Measurements from ENCODE around the gene NEBL.
"Not testable (repeated sequence)": the region's sequence is repeated elsewhere in the genome, so short reads cannot be mapped to it uniquely, and the experiment has no call there.

The NEBL gene, protein sequence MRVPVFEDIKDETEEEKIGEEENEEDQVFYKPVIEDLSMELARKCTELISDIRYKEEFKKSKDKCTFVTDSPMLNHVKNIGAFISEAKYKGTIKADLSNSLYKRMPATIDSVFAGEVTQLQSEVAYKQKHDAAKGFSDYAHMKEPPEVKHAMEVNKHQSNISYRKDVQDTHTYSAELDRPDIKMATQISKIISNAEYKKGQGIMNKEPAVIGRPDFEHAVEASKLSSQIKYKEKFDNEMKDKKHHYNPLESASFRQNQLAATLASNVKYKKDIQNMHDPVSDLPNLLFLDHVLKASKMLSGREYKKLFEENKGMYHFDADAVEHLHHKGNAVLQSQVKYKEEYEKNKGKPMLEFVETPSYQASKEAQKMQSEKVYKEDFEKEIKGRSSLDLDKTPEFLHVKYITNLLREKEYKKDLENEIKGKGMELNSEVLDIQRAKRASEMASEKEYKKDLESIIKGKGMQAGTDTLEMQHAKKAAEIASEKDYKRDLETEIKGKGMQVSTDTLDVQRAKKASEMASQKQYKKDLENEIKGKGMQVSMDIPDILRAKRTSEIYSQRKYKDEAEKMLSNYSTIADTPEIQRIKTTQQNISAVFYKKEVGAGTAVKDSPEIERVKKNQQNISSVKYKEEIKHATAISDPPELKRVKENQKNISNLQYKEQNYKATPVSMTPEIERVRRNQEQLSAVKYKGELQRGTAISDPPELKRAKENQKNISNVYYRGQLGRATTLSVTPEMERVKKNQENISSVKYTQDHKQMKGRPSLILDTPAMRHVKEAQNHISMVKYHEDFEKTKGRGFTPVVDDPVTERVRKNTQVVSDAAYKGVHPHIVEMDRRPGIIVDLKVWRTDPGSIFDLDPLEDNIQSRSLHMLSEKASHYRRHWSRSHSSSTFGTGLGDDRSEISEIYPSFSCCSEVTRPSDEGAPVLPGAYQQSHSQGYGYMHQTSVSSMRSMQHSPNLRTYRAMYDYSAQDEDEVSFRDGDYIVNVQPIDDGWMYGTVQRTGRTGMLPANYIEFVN

DNA sequence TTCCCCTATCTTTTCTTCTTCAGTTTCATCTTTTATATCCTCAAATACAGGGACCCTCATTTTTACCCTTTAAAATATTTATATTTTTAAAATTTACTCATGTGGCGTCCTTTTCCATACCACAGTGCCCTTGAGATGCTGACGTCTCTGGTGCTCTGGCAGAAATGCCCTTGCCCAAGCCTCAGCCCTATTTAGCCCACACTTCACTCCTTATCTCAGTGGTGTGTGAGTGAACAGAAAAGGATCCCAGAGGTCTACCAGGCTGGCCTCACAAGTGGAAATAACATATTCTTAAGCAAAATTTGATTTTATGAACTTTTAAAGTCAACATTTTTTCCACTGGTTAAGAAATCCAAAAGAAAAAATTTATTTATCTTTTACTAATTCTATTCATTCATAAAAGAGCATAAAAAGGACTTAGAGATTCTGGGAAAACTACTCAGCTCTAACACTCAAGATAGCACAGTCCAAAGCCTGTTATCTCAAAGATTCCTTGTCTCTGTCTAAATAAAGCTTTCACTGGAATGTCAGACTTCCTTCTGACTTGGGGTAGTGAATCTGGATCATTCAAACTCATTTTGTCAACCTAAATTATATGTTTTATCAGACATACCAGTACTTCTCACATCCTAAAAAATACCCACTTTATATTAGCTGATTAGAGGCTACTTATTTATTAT lies at the start of gene NEBL:
Gene NEBL, minus strand, starts transcription at position 166 of the 680 bp plus-strand sequence. Its CDS starts 106 bp downstream, at position 60.
- no peak for DNase-seq (ENCODE audit: low read depth in 2 of 2)

DNA sequence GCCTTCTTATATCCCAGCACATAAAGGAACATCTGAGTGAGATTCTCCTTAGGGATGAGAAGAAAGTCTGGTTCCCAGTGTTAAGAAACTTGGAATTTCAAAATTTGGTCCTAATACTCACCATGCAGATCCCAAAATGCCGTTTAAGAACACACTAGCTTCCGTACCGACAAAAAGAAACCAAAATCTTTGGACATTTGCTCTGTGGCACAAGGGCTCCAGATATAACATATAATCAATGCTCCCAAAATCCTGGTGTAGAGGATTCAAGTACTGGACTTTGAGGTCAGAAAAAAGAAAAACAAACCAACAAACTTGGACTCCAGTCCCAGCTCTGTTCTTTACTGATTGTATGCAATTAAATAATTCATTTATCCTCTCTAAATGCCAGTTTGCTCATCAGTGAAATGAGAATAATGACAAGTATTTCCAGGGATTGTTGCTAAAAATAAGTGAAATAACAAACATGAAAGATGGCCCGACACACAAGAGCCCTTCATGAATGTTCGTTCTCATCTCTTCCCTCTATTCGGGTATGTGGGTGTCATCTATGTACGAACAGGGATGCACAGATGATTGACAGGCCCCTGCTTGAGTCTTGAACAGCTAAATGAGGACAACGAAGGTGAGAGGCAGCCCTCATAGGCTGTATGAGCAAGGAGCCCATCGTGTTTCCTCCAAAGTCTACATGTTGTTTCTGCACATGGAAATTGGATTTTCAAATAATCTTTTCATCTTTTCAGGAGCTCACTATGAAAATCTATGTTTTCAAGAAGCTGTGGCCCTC lies 48.6 kb upstream of the NEBL start:
- no peak for DNase-seq (ENCODE audit: low read depth in 2 of 2)

DNA sequence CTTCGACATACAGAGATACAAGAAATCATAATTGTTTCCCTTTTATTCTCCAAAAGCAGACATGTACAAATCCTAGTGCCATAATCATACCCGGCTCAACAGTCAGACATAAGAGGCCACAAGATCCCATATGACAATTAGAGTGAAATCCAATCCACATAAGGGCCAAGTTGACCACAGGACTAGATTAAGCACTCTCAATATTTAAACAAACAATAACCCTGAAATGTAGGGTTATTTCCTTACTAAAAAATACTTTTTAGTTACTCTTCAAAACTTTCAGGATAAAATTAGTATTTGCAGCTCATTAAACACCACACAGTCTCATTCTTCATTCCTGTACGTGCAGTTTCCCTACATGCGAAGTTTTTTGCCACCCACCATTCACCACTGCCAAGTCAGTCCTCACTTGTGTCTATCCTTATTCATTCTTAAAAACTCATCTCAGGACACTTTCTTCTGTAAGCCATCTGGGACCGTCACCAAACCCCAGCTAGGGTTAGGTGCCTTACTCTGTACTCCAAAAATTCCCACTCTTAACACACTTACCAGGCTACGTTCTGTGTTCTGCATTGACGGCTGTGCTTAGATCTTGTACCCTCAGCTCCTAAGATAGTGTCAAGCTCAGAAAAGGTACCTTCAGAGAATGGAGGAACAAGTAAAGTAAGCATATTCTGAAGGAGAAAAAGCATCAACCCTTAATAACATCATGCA lies 47.8 kb upstream of the NEBL start:
- no peak for DNase-seq (ENCODE audit: low read depth in 2 of 2)

DNA sequence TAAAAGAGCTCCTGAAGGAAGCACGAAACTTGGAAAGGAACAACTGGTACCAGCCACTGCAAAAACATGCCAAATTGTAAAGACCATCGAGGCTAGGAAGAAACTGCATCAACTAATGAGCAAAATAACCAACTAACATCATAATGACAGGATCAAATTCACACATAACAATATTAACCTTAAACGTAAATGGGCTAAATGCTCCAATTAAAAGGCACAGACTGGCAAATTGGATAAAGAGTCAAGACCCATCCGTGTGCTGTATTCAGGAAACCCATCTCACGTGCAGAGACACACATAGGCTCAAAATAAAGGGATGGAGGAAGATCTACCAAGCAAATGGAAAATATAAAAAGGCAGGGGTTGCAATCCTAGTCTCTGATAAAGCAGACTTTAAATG lies 42.3 kb upstream of the NEBL start:
- DNase-seq (ENCODE audit: low read depth in 2 of 2): not testable (repeated sequence)

DNA sequence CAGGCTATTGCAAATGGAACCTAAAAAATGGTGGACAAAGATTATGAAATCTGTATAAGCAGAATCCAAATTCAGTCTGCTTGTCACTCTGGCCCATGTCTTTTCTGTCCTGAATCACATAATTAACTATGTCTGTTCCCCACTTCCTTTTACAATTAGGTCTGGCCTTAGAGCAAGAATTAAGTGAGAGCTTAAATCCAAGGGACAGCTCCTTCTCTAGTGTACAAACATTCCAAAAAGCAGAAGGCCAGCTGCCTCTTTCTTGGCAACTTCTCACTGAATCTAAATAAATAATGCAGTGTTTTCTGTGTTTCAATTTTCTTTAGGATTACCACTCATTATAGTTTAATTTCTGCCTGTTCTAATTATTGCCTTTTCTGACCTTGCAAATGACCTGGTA lies 39.3 kb upstream of the NEBL start:
- no peak for DNase-seq (ENCODE audit: low read depth in 2 of 2)

DNA sequence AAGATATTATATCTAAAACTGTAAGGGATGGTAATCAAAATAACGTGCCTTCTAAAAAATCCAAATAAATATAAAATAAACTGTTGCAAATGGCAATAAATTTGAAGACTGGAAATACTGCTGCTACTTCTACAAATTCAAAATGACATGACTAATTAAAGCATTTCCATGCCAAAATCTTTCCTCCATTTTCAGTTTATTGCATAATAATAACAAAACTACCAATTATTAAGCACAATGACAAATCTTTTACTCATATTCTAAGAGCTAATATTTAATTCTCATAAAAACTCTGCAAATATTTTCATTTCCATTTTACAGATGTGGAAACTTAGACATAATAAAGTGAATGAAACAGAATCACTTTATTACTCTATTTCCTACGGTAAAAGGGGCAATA lies 38.8 kb upstream of the NEBL start:
- DNase-seq (ENCODE audit: low read depth in 2 of 2): no peak

DNA sequence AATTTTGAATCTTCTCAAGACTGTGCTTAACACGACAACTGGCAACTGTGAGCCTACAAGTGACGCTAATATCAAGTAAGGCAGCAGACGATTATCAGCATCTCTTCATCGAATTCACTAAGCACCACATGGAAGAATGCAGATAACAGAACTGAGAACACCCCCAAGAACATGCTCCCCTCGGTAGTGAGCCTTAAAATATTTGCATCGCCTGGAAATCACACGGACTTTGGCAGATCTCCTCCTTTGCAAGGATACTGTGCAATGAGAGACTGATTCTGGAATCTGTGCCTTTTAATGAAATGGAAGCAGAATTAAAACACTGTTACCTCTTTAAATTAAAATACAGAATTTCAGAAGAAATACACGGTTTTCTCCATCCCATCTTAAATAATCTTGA lies 38.2 kb upstream of the NEBL start:
- DNase-seq (ENCODE audit: low read depth in 2 of 2): no peak

DNA sequence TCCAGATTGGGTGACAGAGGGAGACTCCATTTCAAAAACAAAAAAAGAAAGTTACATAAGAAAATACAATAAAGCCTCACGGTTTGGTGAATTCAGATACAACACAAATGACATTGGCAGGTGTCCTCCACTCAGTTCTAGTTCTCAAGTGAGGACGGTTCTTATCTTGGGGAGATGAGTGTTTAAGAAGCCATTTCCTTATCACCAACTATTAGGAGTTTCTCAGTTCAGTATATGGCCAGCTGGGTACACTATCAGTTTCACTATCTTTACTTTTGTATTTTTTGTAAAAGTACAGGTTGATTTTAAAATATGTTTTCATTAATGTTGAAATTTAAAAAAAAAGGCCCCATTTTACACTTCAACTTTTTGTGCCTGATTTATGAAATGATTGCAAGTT lies 36.6 kb upstream of the NEBL start:
- DNase-seq (ENCODE audit: low read depth in 2 of 2): no peak

DNA sequence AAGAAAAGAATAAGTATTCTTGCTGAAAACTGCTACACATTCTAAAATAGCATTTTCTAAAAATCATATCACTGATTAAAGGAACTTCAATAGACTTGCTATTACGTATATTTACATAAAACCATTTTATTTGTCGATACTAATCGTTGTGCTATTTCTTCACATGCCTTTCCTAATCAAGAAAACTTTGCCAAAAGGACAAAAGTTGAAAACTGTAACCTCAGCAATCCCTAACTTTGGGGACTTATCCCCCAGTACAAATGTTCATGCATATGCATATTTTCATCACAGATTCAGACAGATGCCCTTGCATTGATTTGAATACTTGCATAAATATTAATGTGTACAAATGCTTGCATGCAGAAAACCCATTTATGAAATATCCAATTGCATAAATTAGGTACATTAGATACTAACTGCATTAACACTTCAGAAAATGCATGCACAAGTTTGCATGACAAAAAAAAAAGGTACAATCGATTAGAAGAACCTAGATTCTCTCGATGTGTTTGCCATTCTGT lies 35.6 kb upstream of the NEBL start:
- DNase-seq (ENCODE audit: low read depth in 2 of 2): no peak

DNA sequence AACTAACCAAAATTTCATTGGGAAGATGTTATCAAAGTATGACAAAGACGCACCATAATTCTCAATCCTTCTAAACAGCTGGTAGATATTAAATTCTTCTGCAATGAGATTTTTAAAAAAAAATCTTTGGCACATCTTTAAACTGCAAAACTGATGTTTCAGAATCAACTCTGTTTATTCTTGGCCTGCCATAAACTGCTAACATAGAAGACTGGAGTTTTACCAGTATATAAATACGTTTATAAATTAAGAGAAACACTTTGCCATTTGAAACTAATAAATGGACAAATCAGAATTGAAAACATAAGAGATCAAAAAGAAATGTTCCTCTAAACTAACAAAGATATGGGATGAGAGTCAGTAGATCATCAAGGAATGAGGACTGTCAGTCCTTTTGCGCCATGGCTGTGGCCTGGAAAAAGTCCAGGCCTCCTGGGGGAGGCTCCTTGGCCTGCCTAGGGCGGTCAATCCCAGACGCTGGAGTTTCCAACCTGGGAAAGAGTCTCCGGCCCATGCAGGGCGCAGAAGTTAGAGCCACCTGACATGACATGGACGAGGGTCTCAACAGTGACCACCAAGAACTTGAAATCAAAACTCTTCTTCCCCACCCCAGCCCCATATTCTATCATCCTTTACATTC lies 34.2 kb upstream of the NEBL start:
- DNase-seq (ENCODE audit: low read depth in 2 of 2): no peak

DNA sequence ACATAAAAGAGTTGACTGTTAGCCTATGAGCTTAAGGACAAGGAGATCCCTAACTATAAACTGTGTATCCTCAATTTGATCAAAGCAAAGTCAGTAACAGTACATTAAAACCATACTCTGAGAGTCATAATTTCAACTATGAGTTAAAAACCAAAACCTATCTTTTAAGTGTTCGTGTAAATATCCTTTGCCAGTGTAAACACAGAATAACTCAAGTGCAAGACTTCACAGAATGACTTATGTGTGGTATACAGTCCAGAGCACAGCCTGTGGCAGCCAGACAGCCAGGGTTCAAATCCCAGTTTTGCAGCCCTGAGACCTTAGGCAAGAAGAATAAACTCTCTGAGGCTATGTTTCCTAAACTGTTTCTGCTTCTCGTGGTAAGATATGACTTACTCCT lies 30.3 kb upstream of the NEBL start:
- DNase-seq (ENCODE audit: low read depth in 2 of 2): no peak

DNA sequence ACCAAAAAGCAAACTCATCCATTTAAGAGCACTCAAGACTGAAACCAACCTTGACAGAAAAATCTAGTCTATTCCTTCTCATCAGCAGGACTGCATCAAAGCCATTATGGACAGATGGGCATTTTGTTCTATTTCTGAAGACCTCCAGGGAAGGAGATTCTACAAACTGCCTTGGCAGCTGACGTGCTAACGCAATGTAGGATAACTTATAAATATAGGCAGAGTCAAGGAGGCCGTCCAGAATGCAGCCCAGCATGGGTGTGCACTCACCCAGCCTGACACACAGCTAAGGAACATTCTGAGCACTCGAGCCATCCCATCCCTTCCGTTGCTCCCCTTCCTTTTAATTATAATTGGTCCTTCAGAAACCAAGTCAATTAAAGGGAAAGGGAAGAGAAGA lies 25.3 kb upstream of the NEBL start:
- no peak for DNase-seq (ENCODE audit: low read depth in 2 of 2)

DNA sequence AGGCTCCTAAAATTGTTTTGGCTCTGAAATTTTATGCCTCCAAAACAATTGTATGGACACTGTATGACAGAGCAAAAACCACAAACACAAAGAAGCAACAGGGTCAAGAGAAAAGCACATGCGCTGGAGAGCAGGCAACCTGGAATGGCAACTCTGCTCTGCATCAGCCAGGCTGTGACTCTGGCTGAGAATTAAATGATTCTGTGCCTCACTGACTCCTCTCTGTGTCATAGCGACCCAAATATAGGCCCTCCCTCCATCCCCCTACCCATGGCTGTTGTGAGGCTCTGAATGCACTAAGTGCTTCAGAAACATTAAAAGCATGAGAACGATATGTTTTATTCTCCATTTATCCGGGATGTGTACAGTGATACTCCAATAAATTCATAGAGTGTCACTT lies 24.9 kb upstream of the NEBL start:
- DNase-seq (ENCODE audit: low read depth in 2 of 2): no peak

DNA sequence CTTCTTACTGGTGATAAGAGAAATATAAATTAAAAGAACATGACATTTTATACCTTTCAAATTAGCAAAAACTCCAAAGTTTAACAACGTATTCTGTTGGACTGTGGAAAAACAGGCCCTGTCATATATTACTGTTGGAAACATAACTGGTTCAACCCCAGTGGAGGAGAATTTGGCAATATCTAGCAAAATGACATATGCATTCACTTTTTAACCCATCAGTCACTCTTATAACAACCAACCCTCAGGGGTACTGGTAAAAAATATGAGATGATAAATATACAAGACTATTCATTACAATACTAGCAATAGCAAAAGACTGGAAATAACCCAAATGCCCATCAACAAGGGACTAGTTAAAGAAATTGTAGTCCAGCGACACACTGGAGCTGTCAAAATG lies 22.9 kb upstream of the NEBL start:
- no peak for DNase-seq (ENCODE audit: low read depth in 2 of 2)

DNA sequence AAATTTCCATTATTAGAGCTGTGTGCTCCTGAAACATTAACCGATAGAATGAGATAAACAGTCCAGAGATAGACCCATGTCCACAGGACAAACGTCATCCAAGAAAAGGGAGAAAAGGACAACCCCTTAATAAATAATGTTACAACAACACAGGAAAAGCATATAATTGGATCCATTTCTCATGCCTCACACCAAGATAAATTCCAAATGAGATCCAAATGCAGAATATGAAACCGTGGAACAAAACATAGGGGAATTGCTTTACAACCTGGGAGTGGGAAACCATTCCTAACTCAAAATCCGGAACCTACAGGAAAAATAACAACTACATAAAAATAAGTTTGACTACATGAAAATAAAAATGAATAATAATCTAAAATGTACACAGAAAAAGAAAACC lies 22.4 kb upstream of the NEBL start:
- DNase-seq (ENCODE audit: low read depth in 2 of 2): no peak

DNA sequence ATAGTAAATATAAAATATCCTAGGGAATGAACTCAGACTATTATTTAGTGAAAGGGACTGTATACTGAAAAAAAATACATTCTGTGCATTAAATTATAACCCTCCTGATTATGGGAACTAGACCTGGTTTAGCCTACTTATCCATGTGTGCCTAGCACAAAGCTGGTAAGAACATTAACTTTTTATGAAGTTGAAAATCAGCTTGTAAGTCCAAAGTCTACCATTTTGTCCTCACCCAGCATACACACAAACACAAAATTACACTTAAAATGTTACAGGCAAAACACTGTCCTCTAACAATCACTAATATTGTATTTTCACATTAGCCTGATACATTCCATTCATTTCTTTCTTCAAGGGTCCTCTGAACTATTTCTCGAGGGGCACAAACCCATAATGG lies 19.9 kb upstream of the NEBL start:
- no peak for DNase-seq (ENCODE audit: low read depth in 2 of 2)

DNA sequence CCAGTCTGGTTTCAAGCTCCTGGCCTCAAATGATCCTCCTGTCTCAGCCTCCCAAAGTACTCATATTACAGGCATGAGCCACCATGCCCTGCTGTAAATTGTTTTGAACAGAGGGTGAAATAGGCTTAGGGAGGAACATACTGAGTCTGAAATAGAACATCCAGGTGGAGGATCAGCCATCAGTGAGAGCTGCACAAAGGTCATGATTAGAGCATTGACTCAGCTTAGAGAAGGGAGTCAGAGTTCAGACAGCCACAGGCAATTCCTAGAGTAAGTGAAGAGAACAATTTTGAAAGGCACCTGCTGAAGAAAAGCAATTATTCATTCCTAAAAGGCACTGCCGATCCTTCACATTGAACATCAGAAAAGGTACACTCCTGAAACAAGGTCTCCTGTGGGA lies 15.9 kb upstream of the NEBL start:
- DNase-seq (ENCODE audit: low read depth in 2 of 2): no peak

DNA sequence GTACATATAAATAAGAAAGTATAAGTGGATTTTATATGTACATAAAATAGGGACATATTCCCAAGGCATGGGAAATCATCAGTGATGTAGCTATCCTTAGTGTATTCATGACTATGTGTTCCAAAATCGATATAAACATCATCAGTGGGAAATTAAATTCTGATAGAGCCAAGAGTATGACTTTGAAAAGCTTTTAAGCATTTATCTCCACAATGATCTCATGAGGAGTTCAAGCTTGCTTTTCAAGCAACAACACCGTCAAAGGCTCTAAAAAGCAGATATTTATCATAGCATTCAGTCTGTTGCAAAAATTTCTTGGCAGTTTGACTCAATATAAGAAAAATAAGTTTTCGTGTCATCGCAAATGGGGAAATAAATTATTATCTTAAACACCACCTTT lies 14.5 kb upstream of the NEBL start:
- no peak for DNase-seq (ENCODE audit: low read depth in 2 of 2)

DNA sequence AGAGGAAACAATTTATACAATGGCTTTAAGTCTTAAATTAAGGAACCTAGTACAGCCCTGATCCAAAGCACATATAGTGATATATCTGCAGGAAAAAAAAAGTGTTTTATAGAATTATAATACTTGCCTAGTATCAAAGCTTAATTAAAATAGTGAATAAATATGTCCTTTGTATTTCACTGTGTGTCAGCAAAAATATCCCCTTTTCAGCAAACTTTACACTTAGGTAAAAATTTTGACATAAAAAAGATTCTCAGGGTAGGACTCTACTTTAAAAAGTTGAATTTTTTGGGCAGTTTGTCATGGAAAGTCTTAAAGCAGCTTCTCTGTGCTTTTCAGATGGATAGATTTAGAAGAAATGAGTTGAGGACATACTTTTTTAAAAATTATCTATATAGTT lies 12.7 kb upstream of the NEBL start:
- no peak for DNase-seq (ENCODE audit: low read depth in 2 of 2)

DNA sequence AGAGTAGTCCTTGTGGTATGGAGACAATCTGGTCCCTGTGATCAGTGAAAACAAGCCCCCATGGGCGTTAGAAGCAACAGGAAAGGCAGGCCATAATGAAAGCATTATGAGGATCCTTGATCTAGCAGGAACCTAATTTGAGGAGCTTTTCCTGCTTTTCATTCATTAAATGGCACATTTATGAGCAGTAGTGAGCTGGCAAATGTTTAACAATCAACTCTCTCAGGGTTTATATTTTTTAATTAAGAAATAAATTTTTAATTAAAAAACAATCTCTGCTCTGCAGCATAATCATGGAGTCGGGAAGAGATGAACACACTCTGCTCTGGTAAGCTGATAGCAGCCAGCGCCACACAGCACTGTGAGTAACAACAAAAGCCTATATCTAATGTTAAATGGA lies 11.3 kb upstream of the NEBL start:
- no peak for DNase-seq (ENCODE audit: low read depth in 2 of 2)
